Activated B cell treated with CpG ODN at 0.5 μM for 24 hours (primary cell): ENCODE data around the gene PTPRC. TPM values are rescaled to one million over a fixed set of nuclear protein-coding genes. Genes with fewer than 3 reads are reported as not detected.

ENCODE experiments used
- ATAC-seq: fragments of 200-7000 bp; cut with Tn5 transposase; one replicate; pipeline ENCODE4 v1.10.0; 2021; ENCODE audit warnings: low read depth, mild to moderate bottlenecking, moderate library complexity
- CTCF ChIA-PET: fragments of 350-600 bp; sonication (Branson Sonifier 250); formaldehyde crosslinking; loops from one replicate; lab custom pipeline; 2021; ENCODE audit warnings: antibody characterized with exemption; lab: Charles Lee
- POLR2A ChIA-PET: fragments of 350-600 bp; sonication (Branson Sonifier 250); formaldehyde crosslinking; loops from one replicate; lab custom pipeline; 2021; ENCODE audit warnings: antibody characterized with exemption; lab: Charles Lee
- DNase-seq: peaks from one replicate; pipeline ENCODE4 v3.0.0; 2022
- H3K27ac Mint-ChIP-seq: one replicate; pipeline ENCODE4 v1.8.0; 2020; ENCODE audit warnings: mixed read lengths
- H3K27me3 Mint-ChIP-seq: one replicate; pipeline ENCODE4 v1.8.0; 2021; ENCODE audit warnings: mixed read lengths
- H3K36me3 Mint-ChIP-seq: one replicate; pipeline ENCODE4 v1.8.0; 2021; ENCODE audit warnings: low read depth, mixed read lengths
- H3K4me1 Mint-ChIP-seq: one replicate; pipeline ENCODE4 v1.8.0; 2021; ENCODE audit warnings: mixed read lengths
- H3K4me3 Mint-ChIP-seq: one replicate; pipeline ENCODE4 v1.8.0; 2020; ENCODE audit warnings: mild to moderate bottlenecking, mixed read lengths
- H3K9me3 Mint-ChIP-seq: one replicate; pipeline ENCODE4 v1.8.0; 2020; ENCODE audit warnings: mixed read lengths
- CTCF ChIP-seq: fragments of 200-600 bp; IDR thresholded peaks from one replicate; pipeline ENCODE4 v1.8.0; 2022; ENCODE audit warnings: antibody characterized with exemption, mild to moderate bottlenecking
- intact Hi-C: fragments of 100-400 bp; cut with micrococcal nuclease; formaldehyde crosslinking; loops from one replicate; pipeline ENCODE4 v1.15.1; 2024
- total RNA-seq: library from RNA; stranded (reverse); gene quantifications from 2 replicates; pipeline ENCODE4 v1.2.3, GENCODE V29; 2022

PTPRC gene
- total RNA-seq, 1 donor from 2014 or later = 506 TPM

GRCh38 chr1:198601936-198602889, 36.6 kb upstream of the PTPRC start:
- POLR2A ChIA-PET = interaction anchor here (0.6 to 4.7 kb wide), 11 partner anchors 11 to 79 kb away, joined by 3 to 121 read pairs (median 5); partner anchors contain the start of gene PTPRC

GRCh38 chr1:198604975-198605374, 33.9 kb upstream of the PTPRC start:
- intact Hi-C loops = no loop called here
- H3K4me1 Mint-ChIP-seq = peaks cover 59% of the 10 kb centered on the region
- CTCF ChIA-PET = no interaction called here

More at GRCh38 chr1:198601936-198602889, 36.6 kb upstream of the PTPRC start:
- peaks cover 81% of the 10 kb centered on the region for H3K4me1 Mint-ChIP-seq
- DNase-seq (no peak), ATAC-seq (peak; percentile 22)
- CTCF ChIA-PET = no interaction called here
- intact Hi-C loops = loop anchor here (1.0 kb wide), 3 partner anchors 11 to 37 kb away; partner anchors contain the start of gene PTPRC
- peak overlapping the region; percentile 99 for H3K27ac Mint-ChIP-seq
- H3K36me3 Mint-ChIP-seq = peaks cover 10% of the 10 kb centered on the region
- peak overlapping the region; percentile 65 for H3K4me3 Mint-ChIP-seq
- H3K27me3 Mint-ChIP-seq = no peaks in the 10 kb centered on the region
- H3K9me3 Mint-ChIP-seq = peaks cover 4% of the 10 kb centered on the region
- TF ChIP-seq CTCF = no peak

GRCh38 chr1:198605406-198605805, 33.4 kb upstream of the PTPRC start:
- ChIA-PET POLR2A (interaction anchor here (0.7 to 1.9 kb wide), 6 partner anchors 10 to 145 kb away, joined by 3 to 16 read pairs (median 5); no protein-coding TSS in a partner anchor), CTCF (interaction anchor here (1.2 to 1.5 kb wide), 2 partner anchors 10 to 49 kb away, joined by 3 read pairs; no protein-coding TSS in a partner anchor)
- intact Hi-C loops = no loop called here
- Mint-ChIP-seq H3K9me3 (peaks cover 4% of the 10 kb centered on the region), H3K27me3 (no peaks in the 10 kb centered on the region), H3K4me1 (peaks cover 56% of the 10 kb centered on the region), H3K27ac (no peak overlapping the region), H3K4me3 (no peak overlapping the region), H3K36me3 (peaks cover 6% of the 10 kb centered on the region)
- no peak for ATAC-seq
- TF ChIP-seq CTCF = no peak
- no peak for DNase-seq

More at GRCh38 chr1:198604975-198605374, 33.9 kb upstream of the PTPRC start:
- H3K36me3 Mint-ChIP-seq = peaks cover 6% of the 10 kb centered on the region
- no peak overlapping the region for H3K4me3 Mint-ChIP-seq
- ATAC-seq (no peak), DNase-seq (no peak)
- no peak for TF ChIP-seq CTCF
- no peak overlapping the region for H3K27ac Mint-ChIP-seq
- H3K27me3 Mint-ChIP-seq = no peaks in the 10 kb centered on the region
- peaks cover 4% of the 10 kb centered on the region for H3K9me3 Mint-ChIP-seq
- POLR2A ChIA-PET = interaction anchor here (1.9 kb wide), 1 partner anchor 16 kb away, joined by 16 read pairs; no protein-coding TSS in a partner anchor

- ChIA-PET POLR2A (interaction anchor here (0.7 to 1.9 kb wide), 6 partner anchors 9 to 146 kb away, joined by 3 to 16 read pairs (median 5); no protein-coding TSS in a partner anchor), CTCF (interaction anchor here (1.2 to 1.5 kb wide), 2 partner anchors 11 to 50 kb away, joined by 3 read pairs; no protein-coding TSS in a partner anchor)
- Mint-ChIP-seq H3K4me3 (no peak overlapping the region), H3K4me1 (peaks cover 56% of the 10 kb centered on the region), H3K27me3 (no peaks in the 10 kb centered on the region), H3K9me3 (peaks cover 4% of the 10 kb centered on the region), H3K36me3 (peaks cover 3% of the 10 kb centered on the region), H3K27ac (no peak overlapping the region)
- no peak for TF ChIP-seq CTCF
- no peak for DNase-seq
- intact Hi-C loops = no loop called here
- ATAC-seq = no peak
Observed at GRCh38 chr1:198606020-198606438, 32.8 kb upstream of the PTPRC start.
